A549 (cell line): Measurements from ENCODE around the gene NCOR2.

ENCODE experiments used
- BHLHE40 ChIP-seq: IDR thresholded peaks from 2 replicates; pipeline ENCODE4 v1.6.1; 2012; ENCODE audit warnings: low read depth, low read length, inconsistent platforms
- CBX8 ChIP-seq: fragments of 200-600 bp; sonication (generic); IDR thresholded peaks from 2 replicates; pipeline ENCODE4 v1.6.1; 2016
- CTCF ChIP-seq: fragments of >200 bp; sonication (Bioruptor Twin); formaldehyde crosslinking; IDR thresholded peaks from 3 replicates; pipeline ENCODE4 v1.5.1; 2016
- EP300 ChIP-seq, 2 experiments: fragments of >200 bp; sonication (Bioruptor Twin); formaldehyde crosslinking; IDR thresholded peaks; 2 replicates in 1 of 2; 3 replicates in 1 of 2; pipeline ENCODE4 v1.6.1; 2016 to 2017
- HOXA7 ChIP-seq: fragments of 250-450 bp; sonication (Bioruptor Pico); IDR thresholded peaks from 2 replicates; pipeline ENCODE4 v1.5.0; 2020; ENCODE audit warnings: mild to moderate bottlenecking, moderate library complexity
- MAX ChIP-seq: IDR thresholded peaks from 2 replicates; pipeline ENCODE4 v1.6.1; 2012
- MYC ChIP-seq: IDR thresholded peaks from 2 replicates; pipeline ENCODE4 v1.6.1; 2012; ENCODE audit warnings: mild to moderate bottlenecking, inconsistent platforms, low read length, improper control_type of control experiment, borderline replicate concordance
- POLR2A ChIP-seq: IDR thresholded peaks from 2 replicates; pipeline ENCODE4 v1.6.1; 2012; ENCODE audit warnings: mild to moderate bottlenecking, low read length
- TF ChIP-seq, protein P1 (sequence below): fragments of 200-600 bp; sonication (generic); IDR thresholded peaks from 2 replicates; pipeline ENCODE4 v1.6.1; 2016; ENCODE audit warnings: antibody characterized with exemption, mild to moderate bottlenecking, moderate library complexity
- TF ChIP-seq, protein P2 (sequence below): fragments of 150-350 bp; IDR thresholded peaks from 2 replicates; pipeline ENCODE4 v1.6.1; 2014; ENCODE audit warnings: low read depth, mild to moderate bottlenecking, low read length

DNA sequence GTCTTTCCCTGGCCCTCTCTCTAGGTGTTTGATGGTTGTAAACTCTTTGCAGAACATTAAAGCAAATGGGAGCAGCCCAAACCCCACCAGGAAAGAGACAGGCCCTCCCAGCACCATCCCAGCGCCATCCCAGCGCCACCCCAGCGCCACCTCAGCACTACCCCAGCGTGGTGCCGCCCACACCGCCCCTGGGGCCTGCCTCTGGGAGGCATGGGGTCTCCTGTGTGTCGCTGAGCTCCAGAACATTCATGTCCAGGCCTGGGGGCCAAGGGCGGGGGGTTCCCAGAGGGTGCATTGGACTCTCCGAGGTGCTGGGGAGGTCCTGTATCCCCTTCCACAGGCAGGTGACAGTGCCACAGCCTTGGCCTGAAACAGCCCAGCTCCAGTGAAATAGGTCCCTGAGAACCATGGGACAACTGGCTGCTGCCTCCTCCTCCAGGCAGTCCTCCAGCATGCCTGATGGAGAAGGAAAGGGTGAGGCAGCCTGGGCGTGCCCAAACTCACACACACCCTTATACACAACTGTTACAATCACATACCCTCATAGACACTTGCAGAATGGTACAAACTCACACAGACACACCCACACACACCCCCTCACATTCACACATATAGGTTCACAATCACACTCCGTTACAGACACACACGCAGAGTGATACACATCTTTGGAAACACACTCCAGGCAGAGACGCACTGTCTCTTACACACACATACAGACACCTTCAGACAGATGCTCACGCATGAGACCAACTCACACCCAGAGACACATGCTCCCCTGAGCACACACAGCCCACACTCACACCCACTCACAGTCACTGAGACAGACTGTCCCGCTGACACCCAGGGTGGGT is 44.4 kb upstream of the NCOR2 start:
- TF ChIP-seq MAX (no peak), BHLHE40 (no peak), CBX8 (no peak), CTCF (no peak), MYC (no peak), POLR2A (no peak), HOXA7 (no peak), EP300 (IDR thresholded peaks at IDR 0.05) (no peak)
- TF ChIP-seq, protein P1, sequence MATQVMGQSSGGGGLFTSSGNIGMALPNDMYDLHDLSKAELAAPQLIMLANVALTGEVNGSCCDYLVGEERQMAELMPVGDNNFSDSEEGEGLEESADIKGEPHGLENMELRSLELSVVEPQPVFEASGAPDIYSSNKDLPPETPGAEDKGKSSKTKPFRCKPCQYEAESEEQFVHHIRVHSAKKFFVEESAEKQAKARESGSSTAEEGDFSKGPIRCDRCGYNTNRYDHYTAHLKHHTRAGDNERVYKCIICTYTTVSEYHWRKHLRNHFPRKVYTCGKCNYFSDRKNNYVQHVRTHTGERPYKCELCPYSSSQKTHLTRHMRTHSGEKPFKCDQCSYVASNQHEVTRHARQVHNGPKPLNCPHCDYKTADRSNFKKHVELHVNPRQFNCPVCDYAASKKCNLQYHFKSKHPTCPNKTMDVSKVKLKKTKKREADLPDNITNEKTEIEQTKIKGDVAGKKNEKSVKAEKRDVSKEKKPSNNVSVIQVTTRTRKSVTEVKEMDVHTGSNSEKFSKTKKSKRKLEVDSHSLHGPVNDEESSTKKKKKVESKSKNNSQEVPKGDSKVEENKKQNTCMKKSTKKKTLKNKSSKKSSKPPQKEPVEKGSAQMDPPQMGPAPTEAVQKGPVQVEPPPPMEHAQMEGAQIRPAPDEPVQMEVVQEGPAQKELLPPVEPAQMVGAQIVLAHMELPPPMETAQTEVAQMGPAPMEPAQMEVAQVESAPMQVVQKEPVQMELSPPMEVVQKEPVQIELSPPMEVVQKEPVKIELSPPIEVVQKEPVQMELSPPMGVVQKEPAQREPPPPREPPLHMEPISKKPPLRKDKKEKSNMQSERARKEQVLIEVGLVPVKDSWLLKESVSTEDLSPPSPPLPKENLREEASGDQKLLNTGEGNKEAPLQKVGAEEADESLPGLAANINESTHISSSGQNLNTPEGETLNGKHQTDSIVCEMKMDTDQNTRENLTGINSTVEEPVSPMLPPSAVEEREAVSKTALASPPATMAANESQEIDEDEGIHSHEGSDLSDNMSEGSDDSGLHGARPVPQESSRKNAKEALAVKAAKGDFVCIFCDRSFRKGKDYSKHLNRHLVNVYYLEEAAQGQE = no peak
- TF ChIP-seq, protein P2, sequence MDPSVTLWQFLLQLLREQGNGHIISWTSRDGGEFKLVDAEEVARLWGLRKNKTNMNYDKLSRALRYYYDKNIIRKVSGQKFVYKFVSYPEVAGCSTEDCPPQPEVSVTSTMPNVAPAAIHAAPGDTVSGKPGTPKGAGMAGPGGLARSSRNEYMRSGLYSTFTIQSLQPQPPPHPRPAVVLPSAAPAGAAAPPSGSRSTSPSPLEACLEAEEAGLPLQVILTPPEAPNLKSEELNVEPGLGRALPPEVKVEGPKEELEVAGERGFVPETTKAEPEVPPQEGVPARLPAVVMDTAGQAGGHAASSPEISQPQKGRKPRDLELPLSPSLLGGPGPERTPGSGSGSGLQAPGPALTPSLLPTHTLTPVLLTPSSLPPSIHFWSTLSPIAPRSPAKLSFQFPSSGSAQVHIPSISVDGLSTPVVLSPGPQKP = no peak
